IMR-90 (cell line): Measurements from ENCODE around the gene PRRC2B.

Source experiments
- CEBPB ChIP-seq: IDR thresholded peaks from 2 replicates; pipeline ENCODE4 v1.6.1; 2012; ENCODE audit warnings: low read depth, low read length, improper control_type of control experiment
- ELK1 ChIP-seq: fragments of 150-350 bp; IDR thresholded peaks from 2 replicates; pipeline ENCODE4 v1.6.1; 2016; ENCODE audit warnings: low read depth, mild to moderate bottlenecking, low read length, moderate library complexity, borderline replicate concordance
- FOS ChIP-seq: fragments of 150-350 bp; IDR thresholded peaks from 2 replicates; pipeline ENCODE4 v1.6.1; 2016; ENCODE audit warnings: low read depth, low read length
- MAFK ChIP-seq: IDR thresholded peaks from 2 replicates; pipeline ENCODE4 v1.6.1; 2012; ENCODE audit warnings: low read depth, low read length, improper control_type of control experiment
- NFE2L2 ChIP-seq: fragments of 150-350 bp; IDR thresholded peaks from 2 replicates; pipeline ENCODE4 v1.6.1; 2016; ENCODE audit warnings: low read depth, mild to moderate bottlenecking, low read length
- POLR2A ChIP-seq: IDR thresholded peaks from 2 replicates; pipeline ENCODE4 v1.6.1; 2012; ENCODE audit warnings: mild to moderate bottlenecking, low read depth, low read length
- RAD21 ChIP-seq: IDR thresholded peaks from 2 replicates; pipeline ENCODE4 v1.6.1; 2012; ENCODE audit warnings: low read length, improper control_type of control experiment
- RCOR1 ChIP-seq: IDR thresholded peaks from 2 replicates; pipeline ENCODE4 v1.6.1; 2012; ENCODE audit warnings: mild to moderate bottlenecking, low read length, improper control_type of control experiment; ENCODE audit not compliant: insufficient replicate concordance
- RFX5 ChIP-seq: IDR thresholded peaks from 2 replicates; pipeline ENCODE4 v1.8.0; 2012; ENCODE audit warnings: low read depth, mild to moderate bottlenecking, low read length, moderate library complexity
- SMC3 ChIP-seq: fragments of 150-350 bp; IDR thresholded peaks from 2 replicates; pipeline ENCODE4 v1.6.1; 2016; ENCODE audit warnings: low read depth, mild to moderate bottlenecking, antibody characterized with exemption, low read length, moderate library complexity
- TF ChIP-seq, protein P1 (sequence below): conservative IDR thresholded peaks from 2 replicates; pipeline ENCODE4 v1.5.1; 2012; ENCODE audit warnings: mild to moderate bottlenecking, low read depth, low read length, improper control_type of control experiment
- TF ChIP-seq, protein P2 (sequence below): fragments of 150-350 bp; IDR thresholded peaks from 2 replicates; pipeline ENCODE4 v1.6.1; 2017; ENCODE audit warnings: mild to moderate bottlenecking, antibody characterized with exemption, low read length, low read depth

DNA sequence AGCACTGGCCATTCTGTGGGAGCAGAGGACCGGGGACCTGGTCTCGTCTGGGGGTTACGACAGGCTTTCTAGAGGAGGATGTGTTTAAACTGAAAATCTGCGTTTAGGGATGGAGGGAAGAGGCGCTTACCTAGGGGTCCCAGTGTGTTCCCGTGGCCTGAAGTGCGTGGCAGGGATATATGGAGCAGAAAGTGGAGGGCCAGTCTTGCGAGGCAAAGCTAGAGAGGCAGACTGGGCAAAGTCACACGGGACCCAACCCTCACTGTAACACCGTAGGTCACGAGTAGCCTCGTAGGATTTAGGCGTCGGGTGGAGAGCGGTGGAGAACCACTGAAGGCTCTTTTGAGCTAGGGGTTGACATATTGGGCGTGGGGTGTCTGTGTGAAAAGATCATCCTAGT is 76.1 kb downstream of the PRRC2B start:
- TF ChIP-seq POLR2A (no peak), FOS (no peak), SMC3 (no peak), NFE2L2 (no peak), CEBPB (no peak), RAD21 (no peak), RFX5 (no peak), ELK1 (no peak), MAFK (no peak), RCOR1 (no peak)
- TF ChIP-seq, protein P1, sequence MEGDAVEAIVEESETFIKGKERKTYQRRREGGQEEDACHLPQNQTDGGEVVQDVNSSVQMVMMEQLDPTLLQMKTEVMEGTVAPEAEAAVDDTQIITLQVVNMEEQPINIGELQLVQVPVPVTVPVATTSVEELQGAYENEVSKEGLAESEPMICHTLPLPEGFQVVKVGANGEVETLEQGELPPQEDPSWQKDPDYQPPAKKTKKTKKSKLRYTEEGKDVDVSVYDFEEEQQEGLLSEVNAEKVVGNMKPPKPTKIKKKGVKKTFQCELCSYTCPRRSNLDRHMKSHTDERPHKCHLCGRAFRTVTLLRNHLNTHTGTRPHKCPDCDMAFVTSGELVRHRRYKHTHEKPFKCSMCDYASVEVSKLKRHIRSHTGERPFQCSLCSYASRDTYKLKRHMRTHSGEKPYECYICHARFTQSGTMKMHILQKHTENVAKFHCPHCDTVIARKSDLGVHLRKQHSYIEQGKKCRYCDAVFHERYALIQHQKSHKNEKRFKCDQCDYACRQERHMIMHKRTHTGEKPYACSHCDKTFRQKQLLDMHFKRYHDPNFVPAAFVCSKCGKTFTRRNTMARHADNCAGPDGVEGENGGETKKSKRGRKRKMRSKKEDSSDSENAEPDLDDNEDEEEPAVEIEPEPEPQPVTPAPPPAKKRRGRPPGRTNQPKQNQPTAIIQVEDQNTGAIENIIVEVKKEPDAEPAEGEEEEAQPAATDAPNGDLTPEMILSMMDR = no peak
- TF ChIP-seq, protein P2, sequence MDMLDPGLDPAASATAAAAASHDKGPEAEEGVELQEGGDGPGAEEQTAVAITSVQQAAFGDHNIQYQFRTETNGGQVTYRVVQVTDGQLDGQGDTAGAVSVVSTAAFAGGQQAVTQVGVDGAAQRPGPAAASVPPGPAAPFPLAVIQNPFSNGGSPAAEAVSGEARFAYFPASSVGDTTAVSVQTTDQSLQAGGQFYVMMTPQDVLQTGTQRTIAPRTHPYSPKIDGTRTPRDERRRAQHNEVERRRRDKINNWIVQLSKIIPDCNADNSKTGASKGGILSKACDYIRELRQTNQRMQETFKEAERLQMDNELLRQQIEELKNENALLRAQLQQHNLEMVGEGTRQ = no peak
